GM19467 (cell line): ENCODE results near the gene DTWD2.
A peak's percentile ranks its signal among the peaks of the same experiment; 100 is the strongest.
"Not testable (repeated sequence)": the region's sequence is repeated elsewhere in the genome, so short reads cannot be mapped to it uniquely, and the experiment has no call there.

Source experiments
- ATAC-seq: cut with Tn5 transposase; IDR thresholded peaks from one replicate; pipeline ENCODE4 v1.9.1; 2021; ENCODE audit warnings: mild to moderate bottlenecking, moderate library complexity; ENCODE audit not compliant: unreplicated experiment

DTWD2 gene

DNA sequence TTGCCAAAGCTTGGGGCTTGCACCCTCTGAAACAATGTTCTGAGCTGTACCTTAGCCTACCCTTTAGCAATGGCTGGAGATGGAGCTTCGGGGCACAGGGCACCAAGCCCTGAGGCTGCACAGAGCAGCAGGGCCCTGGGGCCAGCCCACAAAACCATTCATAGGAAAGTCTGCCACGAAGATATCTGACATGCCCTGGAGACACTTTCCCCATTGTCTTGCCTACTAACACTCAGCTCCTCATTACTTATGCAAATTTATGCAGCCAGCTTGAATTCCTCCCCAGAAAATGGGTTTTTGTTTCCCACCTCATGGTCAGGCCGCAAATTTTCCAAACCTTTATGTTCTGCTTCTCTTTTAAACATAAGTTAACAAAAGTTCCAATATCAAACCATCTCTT is 105.7 kb downstream of the DTWD2 start:
- ATAC-seq, result no peak

GRCh38 chr5:118876852-118877251 is 111.5 kb downstream of the DTWD2 start:
- not testable (repeated sequence) for ATAC-seq

- no peak for ATAC-seq
Measured at GRCh38 chr5:118875131-118875530, 113.2 kb downstream of the DTWD2 start.

GRCh38 chr5:118873417-118873816 is 114.9 kb downstream of the DTWD2 start:
- ATAC-seq, result no peak

DNA sequence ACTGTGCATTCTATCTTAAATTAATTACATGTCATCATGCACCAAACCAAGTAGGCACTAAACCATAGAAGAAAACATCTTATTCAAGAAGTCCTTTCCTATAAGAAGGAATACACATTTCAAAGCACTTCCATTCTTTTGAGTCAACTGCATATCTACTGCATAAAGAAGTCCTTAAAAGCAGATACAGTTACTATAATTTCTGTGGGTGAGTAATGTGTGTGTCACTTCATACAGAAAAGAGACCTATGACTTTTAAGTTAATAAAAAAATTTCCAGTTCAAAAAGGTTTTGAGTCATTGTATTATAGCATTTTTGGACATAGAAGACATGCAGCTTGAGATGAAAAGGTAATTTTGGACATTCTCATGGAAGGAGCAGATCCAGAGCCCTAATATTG is 125.0 kb downstream of the DTWD2 start:
- ATAC-seq, result no peak

DNA sequence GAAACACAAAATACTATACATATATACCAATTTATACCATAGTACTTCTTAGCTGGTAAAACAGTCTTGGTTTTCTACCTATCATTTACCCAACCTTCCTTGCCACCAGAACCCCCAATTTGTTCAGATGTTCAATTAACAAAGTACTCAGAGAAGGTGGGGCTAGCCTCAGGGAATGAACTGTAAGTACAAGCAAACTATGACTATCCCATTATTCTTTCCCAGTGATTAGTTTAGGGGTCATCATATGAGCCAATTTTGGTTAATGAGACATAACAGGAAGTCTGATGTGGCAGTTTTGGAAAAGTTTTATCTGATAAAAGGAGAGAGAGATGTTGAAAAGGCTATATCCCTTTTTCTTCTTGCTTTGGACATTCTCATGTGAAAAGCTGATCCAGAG is 125.8 kb downstream of the DTWD2 start:
- no peak for ATAC-seq

- ATAC-seq, result no peak
Measured at GRCh38 chr5:118857700-118858099, 130.6 kb downstream of the DTWD2 start.

- no peak for ATAC-seq
Measured at GRCh38 chr5:118854819-118855218, 133.5 kb downstream of the DTWD2 start.

DNA sequence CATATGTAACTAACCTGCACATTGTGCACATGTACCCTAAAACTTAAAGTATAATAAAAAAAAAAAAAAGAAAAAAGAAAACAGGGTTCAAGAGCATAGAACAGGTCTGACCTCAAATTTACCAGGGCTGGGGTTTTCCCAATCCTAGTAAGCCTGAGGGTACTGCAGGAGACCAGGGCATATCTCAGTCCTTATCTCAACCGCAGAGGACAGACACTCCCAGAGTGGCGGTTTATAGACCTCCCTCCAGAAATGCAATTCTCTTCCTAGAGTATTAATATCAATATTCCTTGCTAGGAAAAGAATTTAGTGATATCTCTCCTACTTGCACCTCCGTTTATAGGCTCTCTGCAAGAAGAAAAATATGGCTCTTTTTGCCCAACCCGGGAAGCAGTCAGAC is 136.6 kb downstream of the DTWD2 start:
- not testable (repeated sequence) for ATAC-seq

DNA sequence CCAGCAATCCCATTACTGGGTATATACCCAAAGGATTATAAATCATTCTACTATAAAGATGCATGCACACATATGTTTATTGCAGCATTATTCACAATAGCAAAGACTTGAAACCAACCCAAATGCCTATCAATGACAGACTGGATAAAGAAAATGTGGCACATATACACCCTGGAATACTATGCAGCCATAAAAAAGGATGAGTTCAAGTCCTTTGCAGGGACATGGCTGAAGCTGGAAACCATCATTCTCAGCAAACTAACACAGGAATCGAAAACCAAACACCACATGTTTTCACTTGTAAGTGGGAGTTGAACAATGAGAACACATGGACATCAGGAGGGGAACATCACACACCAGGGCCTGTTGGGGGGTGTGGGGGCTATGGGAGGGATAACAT is 138.8 kb downstream of the DTWD2 start:
- not testable (repeated sequence) for ATAC-seq

- ATAC-seq, result no peak
Measured at GRCh38 chr5:118844351-118844750, 144.0 kb downstream of the DTWD2 start.

DNA sequence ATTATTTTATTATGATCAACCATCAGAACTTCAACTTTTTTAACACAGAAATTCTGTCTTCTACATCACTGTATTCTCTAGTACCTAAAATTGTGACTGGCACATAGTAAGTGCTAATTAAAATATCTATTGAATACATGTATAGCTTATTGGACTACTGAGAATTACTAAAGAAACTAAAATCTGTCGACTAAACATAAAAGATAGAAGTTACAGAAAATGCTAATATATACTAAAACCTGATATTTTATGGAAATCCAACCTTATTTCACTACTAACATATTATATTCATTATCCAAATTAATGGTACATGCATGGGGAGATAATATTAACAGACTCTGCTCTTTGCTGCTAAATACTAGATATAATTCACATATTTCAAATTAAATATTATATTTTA is 153.6 kb downstream of the DTWD2 start:
- ATAC-seq, result no peak

DNA sequence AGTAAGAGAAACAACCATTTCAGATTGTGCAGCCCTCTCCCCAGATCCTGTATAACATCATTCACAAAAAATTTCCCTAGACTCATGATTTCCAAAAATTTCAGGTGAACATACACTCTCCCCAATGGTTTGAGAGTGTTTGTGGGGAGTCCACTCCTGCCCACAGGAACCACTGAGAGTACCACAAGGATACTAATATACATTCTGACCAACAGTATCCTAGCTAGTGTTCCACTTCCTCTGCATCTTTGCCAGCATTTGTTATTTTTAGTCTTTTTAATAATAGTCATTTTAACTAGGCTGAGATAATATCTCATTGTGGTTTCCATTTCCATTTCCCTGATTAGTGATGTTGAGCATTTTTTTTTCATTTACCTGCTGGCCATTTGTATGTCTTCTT is 155.4 kb downstream of the DTWD2 start:
- ATAC-seq, result no peak

DNA sequence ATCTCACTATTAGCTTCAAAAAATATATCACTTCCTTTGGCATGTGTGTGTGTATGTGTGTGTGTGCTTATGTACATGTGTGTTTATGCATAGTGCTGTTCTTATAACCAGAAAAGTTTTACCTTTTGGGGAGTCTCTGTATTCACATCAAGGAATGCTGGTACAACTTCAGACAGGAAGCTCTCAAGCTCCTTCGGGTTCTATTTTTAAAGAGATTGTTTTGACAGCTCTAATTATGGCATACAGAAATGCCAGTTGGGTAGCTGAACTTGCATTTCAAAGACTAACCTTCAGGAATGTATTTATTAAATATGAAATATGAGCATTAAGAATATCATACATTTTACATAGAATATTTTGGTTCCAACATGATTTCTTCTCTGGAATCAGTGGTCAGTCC is 163.1 kb downstream of the DTWD2 start:
- ATAC-seq, result no peak

DNA sequence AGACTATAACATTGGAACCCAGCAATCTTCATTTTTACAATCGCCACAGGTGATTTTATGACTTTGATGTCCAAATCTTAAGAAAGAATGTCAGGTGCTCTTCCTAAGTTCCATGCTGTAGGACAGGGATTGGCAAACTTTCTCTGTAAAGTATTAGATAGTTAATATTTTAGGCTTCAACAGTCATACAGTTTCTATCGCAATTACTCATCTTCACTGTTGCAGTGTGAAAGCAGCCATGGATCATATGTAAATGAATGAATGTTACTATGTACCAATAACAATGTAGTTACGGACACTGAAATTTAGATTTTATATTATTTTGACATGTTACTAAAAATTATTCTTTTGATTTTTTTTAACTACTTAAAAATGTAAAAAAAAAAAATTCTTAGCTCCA is 169.7 kb downstream of the DTWD2 start:
- no peak for ATAC-seq

- ATAC-seq, result no peak
Measured at GRCh38 chr5:118808441-118808840, 179.9 kb downstream of the DTWD2 start.

DNA sequence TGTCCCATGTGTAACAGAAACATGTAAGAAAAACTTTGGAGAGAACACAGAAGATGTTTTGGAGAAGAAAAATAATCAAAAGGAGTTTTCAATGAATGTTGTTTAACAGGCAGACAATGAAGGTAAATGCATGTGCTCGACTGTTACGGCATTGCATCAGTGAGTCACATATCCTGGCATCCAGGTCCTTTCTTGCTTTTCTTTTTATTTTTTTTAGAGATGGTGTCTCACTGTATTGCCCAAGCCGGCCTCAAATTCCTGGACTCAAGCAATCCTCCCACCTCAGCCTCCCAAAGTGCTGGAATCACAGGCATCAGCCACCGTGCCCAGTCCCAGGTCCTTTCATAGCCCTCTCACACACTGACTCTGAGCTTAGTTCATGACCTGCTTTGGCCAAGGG is 181.8 kb downstream of the DTWD2 start:
- ATAC-seq, result no peak

GRCh38 chr5:118802335-118802734 is 186.0 kb downstream of the DTWD2 start:
- peak; percentile 43 for ATAC-seq

DNA sequence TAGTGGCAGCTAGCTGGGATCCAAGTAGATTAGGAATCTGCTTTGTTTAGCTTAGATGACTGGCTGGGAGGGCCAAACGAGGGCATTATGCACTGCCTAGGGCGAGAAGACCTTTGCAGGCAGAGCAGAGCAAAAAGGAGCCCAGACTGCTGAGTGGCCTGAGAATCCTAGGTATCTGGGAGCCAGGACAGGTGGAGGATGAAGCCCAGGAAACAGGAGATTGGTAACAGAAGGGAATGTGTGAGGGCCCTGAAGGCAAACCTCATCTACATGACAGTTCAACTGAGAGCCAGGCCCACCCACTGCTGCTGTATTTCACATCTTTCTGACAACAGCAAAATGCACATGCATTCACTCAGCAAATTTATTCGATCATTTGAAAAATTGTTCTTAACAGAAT is 192.3 kb downstream of the DTWD2 start:
- ATAC-seq, result no peak

DNA sequence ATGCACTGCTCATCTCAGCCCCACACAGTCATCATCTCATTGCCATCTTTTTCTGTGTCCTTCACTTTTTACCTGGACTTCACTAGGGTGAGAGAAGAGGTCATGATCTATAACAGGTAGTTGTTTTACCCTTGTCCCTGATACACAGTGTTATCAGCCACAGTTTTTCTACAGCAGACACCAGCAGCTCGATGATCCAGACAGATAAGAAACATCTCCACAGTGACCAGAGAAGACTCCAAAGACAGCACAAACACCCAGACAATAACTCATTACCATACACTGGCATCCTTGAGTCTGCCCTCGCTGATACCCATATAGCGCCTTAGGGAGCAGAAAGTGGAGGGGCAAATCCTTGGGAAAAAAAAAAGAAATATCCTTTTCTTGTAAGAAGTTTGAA is 194.1 kb downstream of the DTWD2 start:
- ATAC-seq, result no peak

DNA sequence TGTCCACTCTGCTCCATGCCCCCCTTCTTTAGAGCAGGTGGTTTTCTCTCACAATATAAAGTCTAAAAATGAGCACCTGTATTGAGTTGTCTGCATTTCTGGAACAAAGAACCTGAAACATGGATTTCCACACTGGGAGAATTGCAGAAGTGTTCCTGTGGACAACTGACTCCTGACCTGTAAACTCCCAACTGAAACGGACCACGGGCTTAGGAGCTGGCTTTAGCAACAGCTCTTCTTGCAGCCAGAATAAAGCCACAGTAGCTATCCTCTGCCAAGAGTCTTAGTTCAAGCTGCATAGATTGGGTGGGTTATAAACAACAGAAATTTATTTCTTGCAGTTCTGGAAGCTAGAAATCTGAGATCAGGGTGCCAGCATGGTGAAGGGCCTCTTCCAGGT is 194.7 kb downstream of the DTWD2 start:
- no peak for ATAC-seq

DNA sequence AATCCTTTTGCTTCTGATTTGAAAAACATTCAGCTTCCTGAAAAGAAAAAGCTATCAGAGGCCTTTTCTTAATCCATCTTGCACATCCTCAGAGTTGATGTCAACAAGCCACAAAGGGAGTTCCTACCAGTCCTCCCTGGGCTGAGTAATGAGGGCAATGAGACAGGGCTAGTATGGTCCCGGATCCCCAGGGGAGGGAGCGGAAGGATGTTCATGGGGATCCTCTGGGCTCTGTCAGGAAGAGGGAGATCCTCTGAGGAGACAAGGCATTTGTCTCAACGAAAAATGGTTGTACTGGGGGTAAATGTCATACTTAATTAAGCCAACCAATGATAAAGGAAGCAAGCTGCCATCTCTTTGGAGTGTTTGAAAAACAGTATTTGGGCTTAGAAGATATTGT is 195.3 kb downstream of the DTWD2 start:
- ATAC-seq, result no peak

DNA sequence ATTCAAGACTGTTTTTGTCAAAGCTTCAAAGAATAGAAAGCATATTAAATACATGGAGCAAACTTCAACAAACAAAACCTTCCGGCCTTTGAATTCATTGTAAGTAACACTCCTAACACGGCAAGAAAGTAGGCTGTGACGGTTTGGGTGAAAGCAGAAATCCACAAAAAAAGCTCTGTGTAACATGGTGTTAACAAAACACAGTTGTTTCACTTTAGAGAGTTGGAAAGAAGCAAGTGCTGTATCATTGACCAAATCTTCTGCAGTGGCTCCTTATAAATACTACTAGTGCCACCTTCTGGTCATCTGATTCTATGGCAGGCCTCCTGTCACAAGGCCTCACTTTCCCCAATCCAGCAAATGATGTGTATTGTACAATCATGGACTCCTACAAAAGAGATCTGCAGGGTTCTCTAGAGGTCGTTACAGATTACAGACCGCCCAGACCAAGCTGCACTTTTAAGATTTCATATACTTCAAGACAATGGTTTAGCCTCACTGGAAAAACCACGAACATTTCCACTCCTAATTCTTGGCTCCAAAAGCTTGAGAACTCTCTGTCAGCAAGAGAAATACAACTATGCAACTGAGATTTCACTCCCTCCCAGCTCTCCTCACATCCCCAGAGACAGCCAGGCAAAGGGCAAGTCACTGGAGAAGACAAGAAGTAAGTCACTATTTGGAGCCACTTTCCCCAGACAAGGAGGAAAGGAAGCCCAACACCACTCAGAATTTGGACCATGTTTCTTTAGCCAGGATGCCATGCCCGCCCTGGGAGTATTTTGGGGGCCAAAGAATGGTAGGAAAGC is 196.2 kb downstream of the DTWD2 start:
- ATAC-seq, result peak; percentile 95
